GM18951 (cell line): ENCODE data around the gene UBXN6.

ENCODE experiments used
- POLR2A ChIP-seq: IDR thresholded peaks from 4 replicates; pipeline ENCODE4 v1.6.1; 2011; ENCODE audit warnings: mild to moderate bottlenecking; ENCODE audit not compliant: insufficient read length, insufficient read depth; ENCODE audit errors: extremely low read depth
- in situ Hi-C: fragments of 300-500 bp; cut with MboI; formaldehyde crosslinking; loops from one replicate; pipeline ENCODE4 v1.12.0; 2022; ENCODE audit warnings: low sequenced_read_pairs, mixed read lengths, inconsistent platforms; ENCODE audit not compliant: unreplicated experiment

The UBXN6 gene

DNA sequence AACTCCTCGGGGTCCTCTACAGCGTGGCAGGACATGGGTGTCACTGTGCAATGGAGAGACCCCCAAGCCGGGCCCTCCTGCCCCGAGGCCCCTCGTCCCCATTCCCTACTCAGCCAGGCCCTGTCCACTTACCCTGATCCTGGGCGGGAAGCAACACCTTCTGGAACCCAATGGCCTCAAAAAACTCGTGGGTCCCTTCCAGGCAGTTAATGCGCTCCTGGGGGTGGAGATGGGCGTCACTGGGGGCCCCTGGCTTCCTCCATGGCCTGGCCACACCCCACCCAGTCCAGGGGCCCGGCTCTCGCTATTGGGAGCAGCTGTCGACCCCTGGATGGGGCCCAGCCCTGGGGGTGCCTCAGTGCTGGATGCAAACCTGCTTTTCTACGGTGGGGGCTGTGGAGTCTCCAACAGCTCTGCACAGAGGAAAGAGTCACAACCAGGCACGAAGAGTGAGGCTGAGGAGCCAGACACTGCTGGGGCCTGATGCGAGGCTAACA, 10.8 kb downstream of the UBXN6 start:
- no peak for TF ChIP-seq POLR2A

DNA sequence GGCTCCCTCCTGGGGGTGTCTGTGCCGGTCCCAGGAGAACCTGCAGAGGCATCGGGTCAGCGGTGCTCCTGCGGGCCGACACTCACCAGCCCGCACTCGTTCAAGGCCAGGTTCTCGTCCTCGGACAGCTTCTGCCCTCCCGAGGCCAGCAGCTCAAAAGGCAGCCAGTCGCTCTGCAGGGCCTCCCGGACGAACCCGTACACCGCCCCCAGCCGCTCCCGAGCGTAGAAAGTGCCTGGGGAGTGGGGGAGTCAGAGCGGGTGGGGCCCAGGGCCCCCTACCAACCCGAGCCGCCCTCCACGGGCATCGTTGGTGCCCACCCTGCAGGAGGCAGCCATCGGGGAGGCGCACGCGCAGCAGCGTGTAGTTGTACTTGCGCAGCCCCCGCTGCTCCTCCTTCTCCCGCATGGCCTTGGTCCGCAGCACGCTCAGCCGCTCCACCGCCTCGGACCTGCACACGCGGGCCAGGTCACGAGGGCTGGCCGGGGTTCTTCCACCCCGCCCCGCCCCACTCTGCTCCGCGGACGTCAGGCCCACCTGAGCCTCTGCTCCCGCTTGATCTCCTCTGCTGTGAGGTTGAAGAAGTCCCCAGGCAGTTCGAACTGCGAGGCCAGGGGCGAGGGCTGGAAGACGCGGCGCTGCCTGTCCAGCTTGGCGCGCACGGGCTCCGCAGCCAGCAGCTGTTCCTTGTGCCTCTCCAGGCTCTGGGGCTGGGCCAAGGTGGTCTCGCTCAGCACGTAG, 11.5 kb downstream of the UBXN6 start:
- no peak for TF ChIP-seq POLR2A
- in situ Hi-C loops: no loop called here

More for the DNA sequence above, 10.8 kb downstream of the UBXN6 start:
- in situ Hi-C loops: no loop called here

DNA sequence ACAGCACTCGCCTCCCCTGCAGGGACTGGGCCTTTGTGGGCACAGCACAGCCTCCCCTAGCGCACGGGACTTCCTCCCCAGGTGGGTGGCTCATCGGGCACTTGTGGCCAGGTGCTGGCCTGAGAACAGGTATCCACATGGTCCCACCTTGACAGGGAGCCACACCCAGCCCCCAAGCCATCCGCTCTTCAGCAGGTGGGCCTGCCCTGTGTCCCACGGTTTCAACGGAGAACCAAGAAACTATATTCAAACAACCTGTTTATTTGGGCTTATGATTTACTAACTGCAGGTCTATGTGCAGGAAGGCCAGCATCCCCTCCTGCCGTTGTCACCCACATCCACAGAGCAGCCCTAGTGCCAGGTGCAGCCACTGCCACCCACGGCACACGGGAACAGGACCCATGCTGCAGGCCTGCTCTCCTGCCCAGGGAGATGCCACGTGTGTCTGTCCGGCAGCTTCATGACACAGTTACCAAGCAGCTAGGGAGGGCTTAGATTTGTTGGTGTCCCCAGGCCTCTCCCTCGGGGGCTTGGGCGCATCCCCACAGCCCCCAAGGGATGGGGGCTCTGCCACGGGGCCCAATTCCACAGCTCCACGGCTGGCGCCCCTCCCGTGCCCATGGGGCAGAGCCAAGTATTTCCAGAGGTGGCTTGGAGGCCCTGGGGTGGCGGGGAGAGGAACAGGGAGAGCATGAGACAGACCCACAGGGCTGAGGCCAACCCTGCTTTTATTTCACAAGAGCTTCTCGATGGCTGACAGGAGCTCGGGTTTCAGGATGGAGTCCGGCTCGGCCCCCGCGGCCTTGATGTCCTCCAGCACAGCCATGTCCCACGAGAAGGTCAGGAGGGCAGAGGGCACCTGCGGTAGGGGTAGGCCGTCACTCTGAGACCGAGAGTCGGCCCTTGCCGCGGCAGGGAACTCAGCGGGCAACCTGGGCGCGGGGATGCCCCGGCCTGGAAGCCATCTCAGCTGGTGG, 12.5 kb downstream of the UBXN6 start:
- in situ Hi-C loops: no loop called here
- no peak for TF ChIP-seq POLR2A

DNA sequence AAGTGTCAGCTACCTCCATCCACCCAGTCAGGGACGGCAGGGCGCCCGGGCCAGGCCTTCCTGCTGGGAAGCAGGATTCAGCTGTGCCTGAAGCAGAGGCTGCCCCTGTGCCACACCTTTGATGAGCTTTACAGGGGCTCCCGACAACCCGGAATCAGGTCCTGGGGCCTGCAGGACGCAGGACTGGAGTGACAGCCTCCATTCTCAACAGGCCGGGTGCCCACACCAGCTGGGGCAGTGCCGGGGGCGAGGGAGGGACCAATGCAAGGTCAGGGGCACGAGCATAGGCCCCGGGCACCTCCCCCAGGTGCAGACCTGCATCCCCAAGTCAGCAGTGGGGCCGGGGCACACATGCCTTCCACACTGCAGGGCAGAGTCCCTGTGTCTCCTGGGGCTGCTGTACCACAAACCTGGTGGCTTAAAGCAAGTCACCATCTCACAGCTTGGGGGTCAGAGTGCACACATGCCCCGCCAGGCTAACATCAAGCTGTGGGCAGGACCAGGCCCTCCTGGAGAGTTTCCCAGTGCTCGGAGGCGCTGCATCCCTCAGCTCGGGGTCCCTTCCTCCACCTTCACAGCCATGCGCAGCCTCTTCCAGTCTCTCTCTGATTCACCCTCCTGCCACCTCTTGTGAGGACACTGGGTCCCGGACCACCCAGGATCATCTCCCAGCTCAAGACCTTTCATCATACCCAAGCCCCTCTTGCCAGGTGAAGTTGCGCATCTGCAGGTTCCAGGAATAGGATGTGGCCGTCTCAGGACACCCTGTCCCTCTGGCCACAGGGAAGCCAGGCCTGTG, 13.4 kb downstream of the UBXN6 start:
- TF ChIP-seq POLR2A: no peak
- in situ Hi-C loops: no loop called here

DNA sequence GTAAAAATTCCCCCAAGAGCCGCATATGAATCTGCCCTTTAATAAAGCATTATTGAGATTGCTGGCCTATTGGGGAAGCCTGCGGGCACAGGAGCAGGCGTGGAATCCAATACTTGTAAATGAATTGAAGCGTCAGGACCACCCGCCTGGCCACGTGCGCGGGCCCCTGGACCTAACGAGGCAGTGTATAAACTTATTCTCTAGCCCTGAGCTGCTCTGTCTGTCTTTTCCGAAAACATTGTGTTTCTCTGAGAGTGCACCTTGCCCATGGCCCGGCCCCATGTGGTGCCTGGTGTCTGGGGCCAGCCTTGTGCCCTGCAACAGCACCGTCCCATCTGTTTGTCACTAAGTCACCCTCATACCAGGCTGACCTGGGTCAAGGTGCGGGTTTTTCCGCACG, 14.4 kb downstream of the UBXN6 start:
- in situ Hi-C loops: no loop called here
- TF ChIP-seq POLR2A: no peak

DNA sequence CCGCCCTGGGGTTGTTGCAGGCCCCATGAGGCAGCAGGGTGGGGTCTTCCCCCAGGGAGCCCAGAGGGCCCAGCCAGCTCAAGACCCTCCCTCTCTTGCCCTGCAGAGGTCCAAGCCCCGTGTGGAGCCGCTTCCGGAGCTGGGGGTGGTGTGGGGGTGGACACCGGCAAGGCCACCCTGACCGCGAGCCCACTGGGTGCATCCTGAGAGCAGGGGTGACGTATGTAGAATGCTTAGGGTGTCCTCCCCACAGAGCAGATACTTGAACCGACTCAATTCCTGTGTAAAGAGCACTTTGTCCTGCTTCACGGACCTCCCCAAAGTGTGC, 14.8 kb downstream of the UBXN6 start:
- in situ Hi-C loops: no loop called here
- no peak for TF ChIP-seq POLR2A

DNA sequence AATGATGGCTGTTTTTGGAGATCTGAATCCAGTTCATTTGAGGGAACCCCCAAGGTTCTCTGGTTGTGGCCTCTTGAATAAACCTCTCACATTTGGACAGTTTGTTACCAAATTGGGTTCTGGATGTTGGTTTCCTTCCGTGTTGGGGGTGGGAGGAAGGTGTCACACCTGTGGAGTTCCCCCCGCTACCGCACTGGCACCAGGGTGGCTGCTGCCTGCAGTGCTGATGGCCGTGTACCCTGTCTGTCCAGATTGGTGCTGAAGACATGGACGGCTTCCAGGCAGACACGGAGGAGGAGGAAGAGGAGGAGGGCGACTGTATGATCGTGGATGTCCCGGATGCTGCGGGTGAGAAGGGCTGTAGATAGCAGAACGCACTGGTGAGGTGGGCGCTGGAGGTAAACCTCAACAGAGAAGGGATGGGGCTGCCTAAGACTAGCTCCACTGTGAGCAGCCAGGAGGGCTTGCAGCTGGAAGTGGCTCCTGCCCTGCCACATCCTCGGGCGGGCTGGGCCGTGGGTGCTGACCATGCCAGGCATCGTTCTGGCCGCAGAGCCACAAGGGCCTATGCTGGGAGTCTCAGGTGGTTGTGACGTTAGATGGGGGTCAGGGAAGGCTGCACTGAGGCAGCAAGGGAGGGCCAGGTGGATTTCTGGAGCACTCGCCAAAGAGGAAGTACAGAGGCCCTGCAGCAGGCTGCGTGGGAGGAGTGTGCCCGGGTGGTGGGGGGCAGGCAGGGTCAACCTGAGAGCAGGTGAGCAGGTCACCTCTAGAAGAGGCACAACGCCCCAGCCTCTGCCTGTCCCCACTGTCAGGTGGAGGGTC, 15.4 kb downstream of the UBXN6 start:
- in situ Hi-C loops: no loop called here
- no peak for TF ChIP-seq POLR2A

DNA sequence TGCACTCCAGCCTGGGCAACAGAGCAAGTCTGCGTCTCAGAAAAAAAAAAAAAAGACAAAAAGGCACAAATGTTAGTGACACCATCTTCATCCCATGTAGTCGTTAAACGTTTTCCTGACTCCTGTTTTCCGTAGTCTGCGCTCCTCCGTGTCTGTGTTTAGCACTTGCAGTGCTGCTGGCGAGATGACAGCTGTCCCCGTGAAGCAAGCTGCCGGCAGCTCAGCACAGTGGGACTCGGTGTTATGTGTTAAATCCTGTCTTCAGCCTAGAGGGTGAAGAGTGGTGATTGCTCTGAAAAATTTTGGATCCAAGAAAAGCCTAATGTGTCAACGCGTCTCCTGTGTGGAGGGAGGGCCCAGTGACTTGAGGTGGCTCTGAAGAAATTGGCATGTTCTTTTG, 18.4 kb downstream of the UBXN6 start:
- in situ Hi-C loops: no loop called here
- TF ChIP-seq POLR2A: no peak

DNA sequence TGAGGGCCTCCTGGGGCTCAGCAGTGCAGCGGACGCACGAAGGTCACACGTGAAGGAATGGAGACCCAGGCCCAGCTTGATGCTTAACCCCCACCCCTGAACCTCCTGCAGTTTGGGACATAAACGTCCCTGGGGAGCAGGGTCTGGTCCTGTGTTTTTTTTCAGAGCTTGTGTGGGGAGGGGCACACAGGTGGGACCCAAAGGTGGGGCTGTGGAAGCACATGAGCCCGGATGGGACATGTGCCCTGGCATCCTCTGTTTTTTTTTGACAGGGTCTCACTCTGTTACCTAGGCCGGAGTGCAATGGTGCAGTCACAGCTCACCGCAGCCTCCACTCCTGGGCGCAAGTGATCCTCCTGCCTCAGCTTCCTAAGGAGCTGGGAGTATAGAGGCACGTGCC, 20.5 kb downstream of the UBXN6 start:
- TF ChIP-seq POLR2A: no peak
- in situ Hi-C loops: no loop called here

DNA sequence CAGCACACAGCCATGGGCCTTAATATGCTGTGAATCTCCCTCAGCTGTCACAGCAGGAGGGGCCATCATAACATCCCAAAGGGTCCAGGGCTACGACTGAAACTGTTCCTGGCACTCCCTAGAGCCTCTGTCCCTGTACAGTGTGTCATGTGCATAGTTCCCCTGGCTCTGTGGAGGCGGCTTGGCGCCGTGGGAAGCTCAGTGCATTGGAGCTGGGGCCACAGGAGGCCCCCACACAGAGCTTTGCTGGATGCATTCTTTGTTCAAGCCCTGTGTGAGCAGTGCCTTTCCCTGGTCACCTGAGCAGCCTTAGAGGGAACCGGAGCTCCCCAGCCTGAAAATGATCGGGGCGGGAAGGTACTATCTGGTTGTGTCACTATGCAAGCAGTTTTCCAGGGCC, 21.4 kb downstream of the UBXN6 start:
- in situ Hi-C loops: no loop called here
- no peak for TF ChIP-seq POLR2A

DNA sequence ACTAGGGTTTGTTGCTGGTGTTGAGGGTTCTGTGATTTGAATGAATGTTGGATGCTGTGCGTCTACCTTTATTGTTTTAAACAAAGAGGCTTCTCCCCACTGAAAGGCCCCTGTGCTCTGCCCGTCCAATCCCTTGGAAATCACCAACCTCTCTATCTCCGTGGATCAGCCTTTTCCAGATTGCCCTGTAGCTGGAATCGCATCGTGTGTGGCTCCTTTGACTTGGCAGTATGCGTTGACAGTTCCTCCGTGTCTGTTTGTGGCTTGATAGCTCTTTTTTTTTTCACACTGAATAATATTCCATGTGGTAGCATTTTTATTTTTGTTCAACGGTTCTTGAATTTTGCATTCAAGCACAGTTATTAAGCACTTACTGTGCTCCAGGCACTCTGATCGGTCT, 23.2 kb downstream of the UBXN6 start:
- TF ChIP-seq POLR2A: no peak
- in situ Hi-C loops: no loop called here

DNA sequence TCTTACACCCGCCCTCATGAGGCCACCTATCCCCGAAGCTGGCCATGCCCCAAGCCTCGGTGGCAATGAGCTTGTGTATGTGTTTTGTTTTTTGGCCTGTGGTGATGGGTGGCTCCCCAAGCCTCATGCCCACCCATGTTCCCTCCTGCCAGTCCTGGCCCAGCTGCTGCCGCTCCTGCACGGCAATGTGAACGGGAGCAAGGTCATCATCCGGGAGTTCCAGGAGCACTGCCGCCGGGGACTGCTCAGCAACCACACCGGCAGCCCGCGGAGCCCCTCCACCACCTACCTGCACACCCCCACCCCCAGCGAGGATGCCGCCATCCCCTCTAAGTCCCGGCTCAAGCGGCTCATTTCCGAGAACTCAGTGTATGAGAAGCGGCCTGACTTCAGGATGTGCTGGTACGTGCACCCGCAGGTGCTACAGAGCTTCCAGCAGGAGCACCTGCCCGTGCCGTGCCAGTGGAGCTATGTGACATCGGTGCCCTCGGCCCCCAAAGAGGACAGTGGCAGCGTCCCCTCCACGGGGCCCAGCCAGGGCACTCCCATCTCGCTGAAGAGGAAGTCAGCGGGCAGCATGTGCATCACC, 24.6 kb downstream of the UBXN6 start:
- no peak for TF ChIP-seq POLR2A
- in situ Hi-C loops: no loop called here
